ENCODE results near the gene SLC29A1. TPM values are rescaled to one million over a fixed set of nuclear protein-coding genes. Genes with fewer than 3 reads are reported as not detected.

Gene SLC29A1
- total RNA-seq, 1 donor from 2014 or later: 144 TPM

DNA sequence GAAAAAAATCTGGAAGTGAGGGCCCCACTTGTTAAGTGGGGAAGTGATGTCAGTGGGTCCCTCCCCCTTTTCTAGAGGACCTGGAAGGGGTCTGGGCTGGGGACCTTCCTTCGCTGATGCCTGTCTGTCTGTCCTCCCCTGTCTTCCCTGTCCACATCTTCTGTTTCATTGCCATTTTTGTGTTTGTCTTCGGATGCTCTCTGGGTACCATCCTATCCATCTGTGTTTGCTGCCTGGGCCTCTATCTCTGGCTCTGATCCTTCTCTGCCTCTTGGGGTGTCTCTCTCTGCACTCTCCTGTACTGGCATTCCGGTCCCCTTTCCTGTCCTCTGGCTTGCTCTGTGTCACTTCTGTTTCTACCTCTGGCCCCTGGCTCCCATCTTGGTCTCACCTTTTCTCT, 49.1 kb downstream of the SLC29A1 start:
- DNase-seq: no peak
- no peaks in the 10 kb centered on the region for H3K36me3 Mint-ChIP-seq (ENCODE audit: low read depth)
- peaks cover 63% of the 10 kb centered on the region for H3K27me3 Mint-ChIP-seq
- intact Hi-C loops (cut with micrococcal nuclease): no loop called here
- no peaks in the 10 kb centered on the region for H3K9me3 Mint-ChIP-seq
- no peak overlapping the region for H3K4me3 Mint-ChIP-seq
- peaks cover 16% of the 10 kb centered on the region for H3K4me1 Mint-ChIP-seq
- no peak overlapping the region for H3K27ac Mint-ChIP-seq

DNA sequence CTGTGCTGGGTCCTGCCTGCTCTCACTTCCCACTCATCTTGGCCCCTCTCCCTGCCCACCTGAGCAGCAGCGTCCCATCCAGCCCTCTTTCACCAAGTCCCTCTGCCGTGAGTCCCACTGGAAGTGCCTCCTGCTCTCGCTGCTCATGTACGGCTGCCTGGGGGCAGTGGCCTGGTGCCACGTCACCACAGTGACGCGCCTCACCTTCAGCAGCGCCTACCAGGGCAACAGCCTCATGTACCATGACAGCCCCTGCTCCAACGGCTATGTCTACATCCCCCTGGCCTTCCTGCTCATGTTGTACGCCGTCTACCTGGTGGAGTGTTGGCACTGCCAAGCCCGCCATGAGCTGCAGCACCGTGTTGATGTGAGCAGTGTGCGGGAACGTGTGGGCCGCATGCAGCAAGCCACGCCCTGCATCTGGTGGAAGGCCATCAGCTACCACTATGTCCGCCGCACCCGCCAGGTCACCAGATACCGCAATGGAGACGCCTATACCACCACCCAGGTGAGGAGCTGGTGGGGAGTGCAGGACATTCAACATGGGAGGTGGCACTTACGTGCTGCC, 49.7 kb downstream of the SLC29A1 start:
- no peaks in the 10 kb centered on the region for H3K36me3 Mint-ChIP-seq (ENCODE audit: low read depth)
- peaks cover 68% of the 10 kb centered on the region for H3K27me3 Mint-ChIP-seq
- no peak overlapping the region for H3K27ac Mint-ChIP-seq
- H3K9me3 Mint-ChIP-seq: no peaks in the 10 kb centered on the region
- no peak overlapping the region for H3K4me3 Mint-ChIP-seq
- no peak for DNase-seq
- intact Hi-C loops (cut with micrococcal nuclease): no loop called here
- H3K4me1 Mint-ChIP-seq: peaks cover 12% of the 10 kb centered on the region

DNA sequence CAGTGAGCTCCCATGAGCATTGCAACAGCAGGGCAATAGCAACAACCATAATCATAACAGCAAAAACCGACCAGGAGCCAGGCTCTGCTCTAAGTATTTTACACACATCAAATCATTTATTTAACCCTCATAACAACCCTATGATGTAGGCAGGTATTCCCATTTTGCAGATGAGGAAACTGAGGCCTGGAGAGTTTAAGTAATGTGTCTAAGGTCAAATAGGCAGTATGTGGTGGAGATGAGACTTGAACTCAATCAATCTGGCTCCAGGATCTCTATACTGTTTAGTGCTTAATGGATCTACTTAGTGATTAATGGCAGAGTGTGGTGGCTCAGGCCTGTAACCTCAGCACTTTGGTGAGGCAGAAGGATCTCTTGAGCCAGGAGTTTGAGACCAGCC, 50.2 kb downstream of the SLC29A1 start:
- Mint-ChIP-seq H3K27me3 (peaks cover 67% of the 10 kb centered on the region), H3K36me3 (ENCODE audit: low read depth) (no peaks in the 10 kb centered on the region), H3K4me1 (peaks cover 12% of the 10 kb centered on the region), H3K9me3 (no peaks in the 10 kb centered on the region), H3K4me3 (no peak overlapping the region), H3K27ac (no peak overlapping the region)
- no peak for DNase-seq
- intact Hi-C loops (cut with micrococcal nuclease): no loop called here

DNA sequence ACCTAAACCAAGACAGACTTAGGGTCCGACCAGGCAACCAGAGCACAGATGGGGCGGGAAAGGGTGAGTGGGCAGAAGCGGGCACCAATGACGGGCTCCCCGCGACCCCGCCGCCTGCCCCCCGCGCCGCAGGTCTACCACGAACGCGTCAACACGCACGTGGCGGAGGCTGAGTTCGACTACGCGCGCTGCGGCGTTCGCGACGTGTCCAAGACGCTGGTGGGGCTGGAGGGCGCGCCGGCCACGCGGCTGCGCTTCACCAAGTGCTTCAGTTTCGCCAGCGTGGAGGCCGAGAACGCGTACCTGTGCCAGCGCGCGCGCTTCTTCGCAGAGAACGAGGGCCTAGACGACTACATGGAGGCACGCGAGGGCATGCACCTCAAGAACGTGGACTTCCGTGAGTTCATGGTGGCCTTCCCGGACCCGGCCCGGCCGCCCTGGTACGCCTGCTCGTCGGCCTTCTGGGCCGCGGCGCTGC, 51.9 kb downstream of the SLC29A1 start:
- no peak for DNase-seq
- Mint-ChIP-seq H3K4me1 (peaks cover 2% of the 10 kb centered on the region), H3K4me3 (no peak overlapping the region), H3K27me3 (peaks cover 58% of the 10 kb centered on the region), H3K9me3 (no peaks in the 10 kb centered on the region), H3K36me3 (ENCODE audit: low read depth) (no peaks in the 10 kb centered on the region), H3K27ac (no peak overlapping the region)
- intact Hi-C loops (cut with micrococcal nuclease): no loop called here

DNA sequence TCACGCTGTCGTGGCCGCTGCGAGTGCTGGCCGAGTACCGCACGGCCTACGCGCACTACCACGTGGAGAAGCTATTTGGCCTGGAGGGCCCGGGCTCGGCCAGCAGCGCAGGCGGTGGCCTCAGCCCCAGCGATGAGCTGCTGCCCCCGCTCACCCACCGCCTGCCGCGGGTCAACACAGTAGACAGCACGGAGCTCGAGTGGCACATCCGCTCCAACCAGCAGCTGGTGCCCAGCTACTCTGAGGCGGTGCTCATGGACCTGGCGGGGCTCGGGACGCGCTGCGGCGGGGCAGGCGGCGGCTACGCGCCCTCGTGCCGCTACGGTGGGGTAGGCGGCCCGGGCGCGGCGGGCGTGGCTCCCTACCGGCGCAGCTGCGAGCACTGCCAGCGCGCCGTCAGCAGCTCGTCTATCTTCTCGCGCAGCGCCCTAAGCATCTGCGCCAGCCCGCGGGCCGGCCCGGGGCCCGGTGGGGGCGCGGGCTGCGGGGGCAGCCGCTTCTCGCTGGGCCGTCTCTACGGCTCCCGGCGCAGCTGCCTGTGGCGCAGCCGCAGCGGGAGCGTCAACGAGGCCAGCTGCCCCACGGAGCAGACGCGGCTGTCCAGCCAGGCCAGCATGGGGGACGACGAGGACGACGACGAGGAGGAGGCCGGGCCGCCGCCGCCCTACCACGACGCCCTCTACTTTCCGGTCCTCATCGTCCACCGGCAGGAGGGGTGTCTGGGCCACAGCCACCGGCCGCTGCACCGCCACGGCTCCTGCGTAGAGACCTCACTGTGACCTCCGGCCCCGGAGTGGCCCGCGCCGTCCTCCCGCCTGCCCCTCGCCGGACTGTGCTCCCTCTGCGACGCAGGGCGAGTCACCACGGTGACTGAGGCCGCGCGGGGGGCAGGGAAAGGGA, 52.6 kb downstream of the SLC29A1 start:
- peaks cover 2% of the 10 kb centered on the region for H3K4me1 Mint-ChIP-seq
- no peak overlapping the region for H3K27ac Mint-ChIP-seq
- DNase-seq: peak; percentile 77
- intact Hi-C loops (cut with micrococcal nuclease): no loop called here
- H3K36me3 Mint-ChIP-seq (ENCODE audit: low read depth): no peaks in the 10 kb centered on the region
- no peaks in the 10 kb centered on the region for H3K9me3 Mint-ChIP-seq
- H3K4me3 Mint-ChIP-seq: no peak overlapping the region
- H3K27me3 Mint-ChIP-seq: peaks cover 60% of the 10 kb centered on the region

DNA sequence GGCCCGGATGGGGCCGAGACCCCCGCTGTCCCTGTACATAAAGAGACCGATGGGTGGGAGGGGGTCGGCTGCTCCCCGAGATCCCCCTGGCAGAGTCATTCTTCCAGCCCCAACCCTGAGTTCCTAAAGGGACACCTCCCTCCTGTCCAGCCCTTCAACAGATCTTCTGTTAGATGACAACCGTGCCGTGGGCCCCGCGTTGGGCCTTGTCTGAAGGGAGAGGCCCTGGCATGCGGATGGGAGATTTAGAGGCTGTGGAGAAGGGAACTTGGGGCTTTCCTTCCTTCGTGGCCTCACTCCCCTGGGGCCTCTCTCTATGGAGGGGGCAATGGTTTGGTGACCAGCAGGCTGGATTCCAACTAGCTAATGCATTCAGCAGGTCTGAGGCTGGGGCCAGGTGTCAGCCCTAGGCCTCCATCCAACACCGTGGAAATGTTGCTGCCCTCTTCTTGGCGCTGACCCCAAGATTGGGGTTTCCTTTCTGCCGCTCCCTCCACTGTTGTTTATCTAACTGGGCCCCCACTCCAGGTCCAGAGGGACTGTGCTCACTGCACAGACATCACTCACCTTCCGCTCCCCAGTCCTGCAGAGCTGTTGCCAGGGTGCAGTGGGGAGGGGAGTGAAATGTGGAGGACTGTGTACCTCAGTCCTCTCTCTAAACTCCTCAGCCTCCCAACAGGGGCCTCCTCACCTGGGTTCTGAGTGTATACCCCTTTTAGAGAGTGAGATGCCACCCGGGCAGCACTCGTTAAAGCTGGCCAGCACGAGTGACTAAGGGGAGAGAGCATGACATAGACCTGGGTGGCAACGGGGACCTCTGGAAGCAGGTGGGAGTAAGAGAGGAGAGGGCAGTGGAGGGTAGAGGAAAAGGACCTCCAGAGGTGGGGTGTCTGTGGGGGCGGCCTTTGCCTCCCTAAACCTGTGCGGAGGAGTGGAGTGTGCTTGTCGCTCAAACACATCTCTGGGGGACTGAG, 53.6 kb downstream of the SLC29A1 start:
- intact Hi-C loops (cut with micrococcal nuclease): no loop called here

DNA sequence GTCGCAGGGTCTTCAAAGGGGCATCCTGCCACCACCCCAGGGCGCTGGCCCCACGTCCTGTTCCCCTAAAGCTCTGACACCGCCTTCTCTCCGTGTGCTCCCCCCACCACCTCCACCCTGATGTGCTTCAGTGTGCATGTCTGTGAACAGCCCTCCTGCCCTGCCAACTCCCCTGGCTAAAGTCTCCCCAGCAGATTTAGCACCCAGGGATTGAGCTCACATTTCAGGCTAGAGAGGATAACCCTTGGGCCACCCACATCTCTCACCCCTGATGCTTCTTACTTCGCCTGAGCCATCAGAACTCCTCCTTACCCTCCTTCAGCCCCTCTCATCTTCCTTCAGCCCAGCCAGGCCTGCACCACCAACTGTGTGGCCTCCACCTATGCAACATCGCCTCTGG, 54.4 kb downstream of the SLC29A1 start:
- H3K27me3 Mint-ChIP-seq: peaks cover 43% of the 10 kb centered on the region
- no peak for DNase-seq
- intact Hi-C loops (cut with micrococcal nuclease): no loop called here
- peaks cover 2% of the 10 kb centered on the region for H3K4me1 Mint-ChIP-seq
- no peak overlapping the region for H3K4me3 Mint-ChIP-seq
- H3K27ac Mint-ChIP-seq: no peak overlapping the region
- H3K9me3 Mint-ChIP-seq: no peaks in the 10 kb centered on the region
- H3K36me3 Mint-ChIP-seq (ENCODE audit: low read depth): no peaks in the 10 kb centered on the region

More for the DNA sequence above, 53.6 kb downstream of the SLC29A1 start:
- no peaks in the 10 kb centered on the region for H3K9me3 Mint-ChIP-seq
- peaks cover 2% of the 10 kb centered on the region for H3K4me1 Mint-ChIP-seq
- H3K27ac Mint-ChIP-seq: no peak overlapping the region
- no peak overlapping the region for H3K4me3 Mint-ChIP-seq
- no peaks in the 10 kb centered on the region for H3K36me3 Mint-ChIP-seq (ENCODE audit: low read depth)
- no peak for DNase-seq
- peaks cover 50% of the 10 kb centered on the region for H3K27me3 Mint-ChIP-seq

DNA sequence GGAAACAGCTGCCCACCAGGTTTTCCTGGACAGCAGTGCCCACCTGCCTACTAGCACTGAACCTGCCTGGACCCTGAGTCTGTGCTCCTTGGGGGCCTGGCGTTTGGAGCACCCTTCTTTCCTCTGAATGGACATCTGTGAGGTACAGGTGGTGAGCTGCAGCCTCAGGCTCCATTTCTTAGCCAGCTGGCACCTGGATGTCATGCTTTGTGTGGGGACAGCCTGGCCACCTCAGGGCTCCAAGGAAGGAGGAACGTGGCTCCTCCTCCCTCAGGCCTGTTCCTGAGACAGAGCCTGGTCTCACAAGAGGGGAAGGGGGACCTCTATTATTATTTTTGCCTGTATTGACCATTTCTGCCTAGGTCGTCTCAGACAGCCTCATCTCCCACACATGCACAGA, 54.9 kb downstream of the SLC29A1 start:
- DNase-seq: no peak
- intact Hi-C loops (cut with micrococcal nuclease): no loop called here
- Mint-ChIP-seq H3K27ac (no peak overlapping the region), H3K9me3 (no peaks in the 10 kb centered on the region), H3K4me3 (no peak overlapping the region), H3K4me1 (peaks cover 2% of the 10 kb centered on the region), H3K36me3 (ENCODE audit: low read depth) (no peaks in the 10 kb centered on the region), H3K27me3 (peaks cover 37% of the 10 kb centered on the region)

DNA sequence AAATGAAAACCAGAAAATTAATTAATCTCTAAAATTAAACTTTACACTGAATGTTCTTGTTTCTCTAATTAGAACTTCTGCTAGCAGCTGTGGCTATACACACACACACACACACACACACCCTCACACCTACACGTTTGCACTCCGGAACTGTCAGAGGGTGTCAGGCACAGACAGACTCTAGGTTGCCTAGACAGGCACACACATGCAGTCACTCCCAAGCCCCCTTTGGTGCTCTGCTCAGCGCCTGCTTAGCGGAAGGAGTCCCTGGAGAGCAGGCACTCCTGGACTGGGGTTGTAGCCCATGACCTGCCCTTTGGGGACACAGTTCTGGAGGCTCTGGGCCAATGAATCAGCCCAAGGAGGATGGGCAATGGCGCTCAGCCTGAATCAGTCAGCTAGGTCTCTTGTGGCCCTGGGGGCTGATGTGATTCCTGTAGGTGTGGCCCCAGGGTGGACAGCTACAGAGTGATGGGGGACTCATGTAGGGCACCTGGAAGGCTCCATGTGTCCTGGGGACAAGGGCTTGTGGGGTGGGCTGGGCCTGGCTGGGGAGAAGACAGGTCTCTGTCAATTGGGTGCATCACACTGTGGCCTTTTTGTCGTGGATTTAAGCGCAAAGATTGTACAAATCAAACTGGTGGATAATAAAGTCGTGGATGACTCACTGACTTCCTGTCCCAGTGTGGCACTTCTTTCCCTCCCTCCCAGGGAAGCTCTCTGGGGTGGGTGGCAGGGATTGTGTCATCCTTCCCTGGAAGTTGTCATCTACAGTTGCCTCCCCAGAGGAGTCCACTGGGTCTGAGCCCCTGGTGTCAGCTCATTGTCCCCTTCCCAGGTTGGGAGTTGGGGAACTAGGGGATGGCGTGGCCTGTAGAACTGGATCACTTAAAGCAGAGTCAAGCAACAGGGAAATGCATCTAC, 55.6 kb downstream of the SLC29A1 start:
- peaks cover 33% of the 10 kb centered on the region for H3K27me3 Mint-ChIP-seq
- no peak for DNase-seq
- peaks cover 2% of the 10 kb centered on the region for H3K4me1 Mint-ChIP-seq
- H3K4me3 Mint-ChIP-seq: no peak overlapping the region
- intact Hi-C loops (cut with micrococcal nuclease): no loop called here
- H3K27ac Mint-ChIP-seq: no peak overlapping the region
- H3K36me3 Mint-ChIP-seq (ENCODE audit: low read depth): no peaks in the 10 kb centered on the region
- H3K9me3 Mint-ChIP-seq: no peaks in the 10 kb centered on the region

Other genes with a start within 250 kb of the SLC29A1 start
- gene MRPL14, start 96.1 kb upstream of the SLC29A1 start, total RNA-seq: 65.6 and 67.5 TPM in 2 replicates
- 17.8 and 19.7 TPM in 2 replicates for gene TMEM63B, start 96.0 kb upstream of the SLC29A1 start, total RNA-seq
- 0.28 TPM in 1 of 2 replicates, not detected in the other for gene CAPN11, start 64.8 kb upstream of the SLC29A1 start, total RNA-seq
- not detected in 2 replicates for gene MYMX, start 6.7 kb upstream of the SLC29A1 start, total RNA-seq
- gene HSP90AB1, start 23.5 kb downstream of the SLC29A1 start, total RNA-seq: 2,450 and 2,479 TPM in 2 replicates
- 25.3 and 28.0 TPM in 2 replicates for gene SLC35B2, start 33.9 kb downstream of the SLC29A1 start, total RNA-seq
- 27.6 and 28.2 TPM in 2 replicates for gene NFKBIE, start 42.0 kb downstream of the SLC29A1 start, total RNA-seq
- gene TMEM151B, start 46.9 kb downstream of the SLC29A1 start, total RNA-seq: 0.07 TPM in 1 of 2 replicates, not detected in the other
- gene AARS2, start 89.8 kb downstream of the SLC29A1 start, total RNA-seq: 22.4 and 23.7 TPM in 2 replicates
- not detected in 2 replicates for gene SPATS1, start 119.1 kb downstream of the SLC29A1 start, total RNA-seq
- gene CDC5L, start 164.1 kb downstream of the SLC29A1 start, total RNA-seq: 25.5 and 26.5 TPM in 2 replicates